Right renal pelvis (tissue), 4 donors: ENCODE data around the gene CCDC91. TPM values are rescaled to one million over a fixed set of nuclear protein-coding genes. Genes with fewer than 3 reads are reported as not detected.
"Not testable (repeated sequence)": the region's sequence is repeated elsewhere in the genome, so short reads cannot be mapped to it uniquely, and the experiment has no call there.

ENCODE experiments used
- DNase-seq, 4 donors: peaks; one replicate each; pipeline ENCODE4 v3.0.0-alpha.2; 2013; ENCODE audit warnings: low read depth in 4 of 4, low spot score in 3 of 4, missing footprints in 1 of 4
- polyA plus RNA-seq, 4 donors: library from polyadenylated mRNA; unstranded; fragments of 120-200 nt; gene quantifications; one replicate each; pipeline ENCODE4 v1.2.1, GENCODE V29; 2013; ENCODE audit not compliant: insufficient read length in 4 of 4

CCDC91 gene
- polyA plus RNA-seq, 4 donors = 27.4 to 32.8 (median 31.2) TPM

DNA sequence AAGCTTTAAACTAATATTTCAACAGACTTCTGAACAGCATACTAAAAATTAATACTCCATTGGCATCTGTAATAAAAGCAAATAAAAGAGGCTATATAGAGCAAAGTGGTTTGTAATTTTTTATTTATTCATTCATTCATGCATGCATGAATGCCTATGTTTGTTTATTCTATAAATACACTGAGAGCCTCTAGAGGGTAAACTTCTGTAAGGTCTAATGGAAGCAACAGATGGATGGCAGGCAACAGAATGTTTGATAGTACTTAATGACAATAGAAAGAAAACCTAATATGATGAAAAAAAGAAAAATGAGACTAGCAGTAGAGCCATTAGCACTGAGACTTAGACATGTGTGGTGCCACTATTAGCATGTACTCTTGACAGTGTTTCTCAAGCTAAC, 253.1 kb downstream of the CCDC91 start:
- DNase-seq = no peak

DNA sequence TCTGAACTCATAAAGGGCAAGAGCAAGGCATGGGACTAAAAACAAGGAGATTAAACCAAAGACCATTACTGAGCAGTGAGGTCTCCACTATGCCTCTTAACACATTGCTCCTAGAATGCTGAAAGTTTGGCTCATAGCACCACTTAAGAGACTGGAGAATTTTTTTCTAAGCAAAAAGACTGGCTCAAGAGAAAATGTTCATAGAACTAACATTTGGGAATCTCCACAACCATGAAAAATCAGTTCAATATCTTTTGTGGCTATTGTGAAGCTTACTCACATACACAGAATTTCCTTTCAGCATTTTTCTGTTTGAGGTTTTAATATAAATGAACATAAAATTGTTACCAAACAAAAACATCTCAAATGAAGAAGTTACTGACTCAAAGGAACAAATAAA, 255.8 kb downstream of the CCDC91 start:
- DNase-seq = no peak

DNA sequence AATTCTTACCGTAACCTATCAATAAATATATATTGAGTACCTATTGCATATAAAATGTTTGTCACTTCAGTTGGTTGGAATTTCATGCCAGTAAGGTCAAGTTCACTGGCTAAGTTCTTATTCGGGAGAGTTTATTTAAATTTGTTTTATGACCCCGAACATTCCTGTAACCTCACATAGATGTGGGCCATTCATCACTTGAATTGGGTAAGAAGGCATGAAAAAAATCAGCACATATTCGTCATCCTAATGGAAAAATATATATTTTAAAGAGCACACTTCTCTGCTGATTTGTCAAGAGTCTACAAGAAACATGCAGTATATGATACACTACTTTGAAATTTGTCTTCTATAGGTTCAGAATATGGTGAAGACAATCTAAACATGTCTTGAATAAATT, 263.4 kb downstream of the CCDC91 start:
- no peak for DNase-seq

DNA sequence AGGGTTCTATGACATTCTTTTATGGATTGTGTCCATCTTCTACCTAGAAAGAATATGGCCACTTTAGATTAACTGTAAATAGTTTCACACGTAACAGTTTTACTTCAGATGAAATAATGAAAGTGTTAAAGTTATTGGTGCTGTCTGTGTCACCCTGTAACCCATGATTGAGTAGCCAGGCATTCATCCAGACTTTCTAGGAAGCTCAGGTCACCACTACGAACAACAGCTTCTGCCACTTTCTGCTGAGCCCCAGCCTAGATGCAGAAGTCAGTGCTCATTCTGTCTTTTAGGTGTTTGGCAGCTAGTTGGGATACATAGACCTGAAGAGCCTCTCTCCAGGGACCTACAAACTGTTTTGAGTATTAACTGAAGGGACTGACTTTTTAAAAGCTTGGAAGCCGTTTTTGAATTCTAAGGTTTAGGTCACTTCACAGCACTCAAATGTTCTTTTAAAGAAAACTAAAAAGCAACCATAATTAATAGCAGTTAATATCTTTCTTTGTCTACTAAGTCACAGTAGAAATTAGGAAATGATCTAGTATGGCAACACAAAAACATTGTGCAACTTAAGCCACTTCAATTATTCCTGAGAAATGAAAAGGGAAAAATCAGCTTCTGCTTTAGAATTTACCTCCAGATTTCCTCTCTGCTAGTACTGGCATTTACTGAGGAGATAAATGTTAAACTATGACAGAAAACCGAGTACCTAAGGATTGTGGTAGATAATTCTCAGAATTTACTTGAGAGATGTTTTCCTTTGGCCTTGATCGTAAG, 266.9 kb downstream of the CCDC91 start:
- no peak for DNase-seq

DNA sequence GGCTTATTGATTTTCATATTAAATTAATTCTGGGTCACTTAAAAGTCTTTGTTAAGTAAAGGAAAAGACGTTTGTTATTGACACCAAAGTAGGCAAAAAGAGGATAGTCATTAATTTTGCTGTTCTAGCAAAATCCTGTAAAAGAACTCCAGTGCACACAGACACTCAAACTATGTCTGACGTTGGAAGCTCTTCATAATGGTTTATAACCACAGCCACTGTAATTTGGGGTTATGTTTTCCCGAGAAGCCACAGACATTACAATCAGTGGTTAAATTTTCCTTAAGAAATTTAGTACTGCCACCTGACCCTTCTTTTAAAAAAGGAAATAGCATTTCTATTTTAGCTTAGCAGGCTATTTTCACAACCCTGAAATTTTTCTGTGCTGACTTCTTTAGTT, 267.5 kb downstream of the CCDC91 start:
- no peak for DNase-seq

DNA sequence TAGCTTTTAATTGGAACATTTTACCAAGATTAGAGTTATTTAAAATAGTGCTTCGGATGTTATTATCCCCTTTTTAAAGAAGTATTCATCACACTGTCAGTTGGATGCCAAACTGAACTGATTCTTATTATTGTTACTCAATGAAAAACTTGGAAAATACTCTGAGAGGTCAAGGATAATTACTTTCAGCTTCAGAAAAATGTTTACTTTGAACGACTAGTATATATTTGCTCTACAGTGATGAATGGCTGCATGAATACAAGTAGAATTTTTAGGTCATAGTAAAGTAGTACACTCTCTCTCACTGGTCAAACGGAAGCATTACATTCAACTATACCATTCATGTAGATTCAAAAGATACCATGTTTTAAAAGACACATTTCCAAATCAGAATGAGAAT, 269.2 kb downstream of the CCDC91 start:
- DNase-seq = no peak

DNA sequence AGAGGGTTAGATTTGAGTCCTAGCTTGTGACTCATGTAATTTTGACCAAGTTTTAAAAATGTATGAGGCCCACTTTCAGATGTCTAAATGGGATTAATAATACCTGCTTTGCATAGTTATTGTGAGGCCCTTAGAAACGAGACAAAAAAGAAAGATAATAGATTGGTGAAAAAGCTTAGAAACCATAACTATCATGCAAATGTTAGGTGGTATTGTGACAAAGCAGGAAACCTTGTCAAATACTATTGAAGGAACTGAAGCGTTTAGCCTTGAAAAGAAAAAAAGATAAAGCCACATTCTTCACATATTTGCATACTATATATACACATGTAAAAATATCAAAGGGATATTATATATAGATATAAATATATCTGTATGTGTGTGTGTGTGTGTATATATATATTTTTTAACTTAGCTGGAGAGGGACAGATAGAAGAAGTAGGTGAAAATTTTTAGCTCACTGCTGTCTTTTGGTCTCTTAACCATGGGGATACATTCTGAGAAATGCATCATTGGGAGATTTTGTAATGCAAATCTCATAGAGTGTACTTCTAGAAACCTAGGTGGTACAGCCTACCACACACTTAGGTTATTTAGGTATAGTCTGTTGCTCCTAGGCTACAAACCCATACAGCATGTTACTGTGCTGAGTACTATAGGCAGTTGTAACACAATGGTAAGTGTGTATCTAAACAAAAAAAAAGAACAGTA, 270.3 kb downstream of the CCDC91 start:
- DNase-seq = no peak

DNA sequence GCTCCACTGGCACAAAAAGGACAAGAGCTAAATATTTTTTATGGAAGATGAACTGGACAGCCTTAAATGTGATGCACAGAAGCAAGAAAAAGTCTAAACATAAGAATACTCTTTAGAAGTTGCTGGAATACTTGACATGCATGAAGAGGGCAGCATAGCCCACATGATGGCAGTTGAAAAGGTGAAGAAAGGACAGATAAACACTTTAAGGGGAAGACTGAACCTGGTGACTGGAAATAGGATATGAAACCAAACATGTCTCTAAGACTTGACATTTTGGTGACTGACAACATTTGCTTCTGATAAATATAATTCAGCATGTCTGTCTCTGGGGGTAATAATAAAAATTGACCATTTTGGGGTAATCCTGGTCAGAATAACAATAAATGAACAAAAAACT, 273.1 kb downstream of the CCDC91 start:
- DNase-seq = no peak

DNA sequence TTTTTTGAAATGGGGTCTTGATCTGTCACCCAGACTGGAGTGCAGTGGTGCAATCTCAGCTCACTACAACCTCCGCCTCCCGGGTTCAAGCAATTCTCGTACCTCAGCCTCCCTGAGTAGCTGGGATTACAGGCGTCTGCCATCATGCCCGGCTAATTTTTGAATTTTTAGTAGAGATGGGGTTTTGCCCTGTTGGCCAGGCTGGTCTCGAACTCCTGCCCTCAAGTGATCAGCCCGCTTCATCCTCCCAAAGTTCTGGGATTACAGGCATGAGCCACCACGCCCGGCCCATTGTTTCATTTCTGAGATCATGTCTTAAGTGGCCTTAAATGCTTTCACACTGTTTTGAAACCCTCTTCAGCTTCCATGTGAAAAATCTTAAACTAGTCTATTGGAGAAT, 281.5 kb downstream of the CCDC91 start:
- not testable (repeated sequence) for DNase-seq

DNA sequence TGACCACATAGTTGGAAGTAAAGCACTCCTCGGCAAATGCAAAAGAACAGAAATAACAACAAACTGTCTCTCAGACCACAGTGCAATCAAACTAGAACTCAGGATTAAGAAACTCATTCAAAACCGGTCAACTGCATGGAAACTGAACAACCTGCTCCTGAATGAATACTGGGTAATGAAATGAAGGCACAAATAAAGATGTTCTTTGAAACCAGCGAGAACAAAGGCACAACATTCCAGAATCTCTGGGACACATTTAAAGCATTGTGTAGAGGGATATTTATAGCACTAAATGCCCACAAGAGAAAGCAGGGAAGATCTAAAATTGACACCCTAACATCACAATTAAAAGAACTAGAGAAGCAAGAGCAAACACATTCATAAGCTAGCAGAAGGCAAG, 285.9 kb downstream of the CCDC91 start:
- DNase-seq = not testable (repeated sequence)

DNA sequence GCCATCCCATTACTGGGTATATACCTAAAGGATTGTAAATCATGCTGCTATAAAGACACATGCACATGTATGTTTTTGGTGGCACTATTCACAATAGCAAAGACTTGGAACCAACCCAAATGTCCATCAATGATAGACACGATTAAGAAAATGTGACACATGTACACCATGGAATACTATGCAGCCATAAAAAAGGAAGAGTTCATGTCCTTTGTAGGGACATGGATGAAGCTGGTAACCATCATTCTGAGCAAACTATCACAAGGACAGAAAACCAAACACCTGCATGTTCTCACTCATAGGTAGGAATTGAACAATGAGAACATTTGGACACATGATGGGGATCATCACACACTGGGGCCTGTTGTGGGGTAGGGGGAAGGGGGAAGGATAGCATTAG, 288.8 kb downstream of the CCDC91 start:
- DNase-seq = not testable (repeated sequence)

DNA sequence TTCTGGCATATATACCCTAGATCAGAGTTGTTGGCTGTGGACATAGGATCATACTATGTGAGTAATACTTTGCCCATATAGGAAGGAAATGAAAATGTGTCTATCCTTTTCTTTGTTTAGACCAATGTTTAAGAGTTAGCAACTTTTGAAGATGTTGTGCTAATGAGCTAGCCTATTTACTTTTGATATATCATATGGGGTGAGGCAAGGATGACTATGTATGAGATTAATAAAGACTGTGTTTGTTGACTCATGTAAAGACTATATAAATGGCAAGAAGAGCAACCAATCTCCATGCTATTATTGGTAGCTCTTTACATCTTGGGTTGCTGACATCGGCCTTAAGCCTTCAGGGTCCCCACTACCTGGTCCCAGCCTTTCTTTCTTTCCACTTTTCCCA, 289.4 kb downstream of the CCDC91 start:
- DNase-seq = no peak

DNA sequence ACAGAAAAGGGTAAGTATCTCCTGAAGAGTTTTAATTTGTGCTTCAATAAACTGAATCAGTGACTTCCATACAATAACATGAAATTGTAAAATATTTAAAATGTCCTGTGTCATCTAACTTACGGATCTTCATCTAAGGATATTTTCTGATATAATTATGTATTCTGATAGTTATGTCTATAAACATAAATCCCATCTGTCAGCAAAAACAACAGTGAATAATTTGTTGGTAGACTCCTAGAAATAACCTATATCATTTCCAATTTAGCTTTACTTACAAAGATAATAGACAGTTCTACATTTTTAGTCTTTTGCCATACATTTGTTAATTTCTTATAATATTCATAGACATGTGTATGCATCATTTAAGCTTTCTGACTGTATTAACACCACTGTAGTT, 293.9 kb downstream of the CCDC91 start:
- no peak for DNase-seq

DNA sequence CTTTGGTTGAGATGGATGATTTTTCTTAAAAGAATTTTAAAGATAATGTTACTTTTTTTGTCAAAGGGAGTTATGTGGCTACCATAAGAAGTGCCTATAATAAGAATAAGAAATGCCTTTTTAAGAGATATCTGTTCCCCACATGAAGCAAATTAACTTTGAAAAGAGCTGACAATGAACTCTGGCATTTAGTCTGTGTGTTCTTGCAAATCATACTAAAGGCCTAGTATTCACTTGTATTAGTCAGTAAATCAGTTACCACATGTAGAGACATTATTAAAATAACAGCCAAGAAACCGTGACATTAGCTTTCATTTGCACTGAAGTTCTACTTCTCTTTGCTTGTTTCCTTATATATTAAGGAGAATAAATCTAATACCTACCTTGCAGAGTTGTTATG, 296.3 kb downstream of the CCDC91 start:
- no peak for DNase-seq

DNA sequence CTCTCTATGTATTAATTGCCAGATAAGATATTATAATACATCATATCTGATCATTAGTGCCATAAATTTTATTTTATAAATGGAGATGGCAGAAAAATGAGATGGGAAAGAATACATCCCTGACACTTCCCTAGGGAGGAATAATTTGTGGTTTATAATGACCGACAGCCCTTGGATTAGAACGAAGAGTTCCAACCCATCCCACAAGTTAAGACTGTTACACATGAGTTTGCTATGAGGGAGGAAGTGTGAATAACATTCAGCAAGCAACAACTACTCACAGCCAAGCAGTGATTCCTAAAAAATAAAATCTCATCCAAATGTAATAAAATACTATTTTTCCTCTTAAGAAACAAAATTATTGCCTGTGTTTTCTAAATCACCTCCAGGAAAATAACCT, 299.0 kb downstream of the CCDC91 start:
- no peak for DNase-seq

DNA sequence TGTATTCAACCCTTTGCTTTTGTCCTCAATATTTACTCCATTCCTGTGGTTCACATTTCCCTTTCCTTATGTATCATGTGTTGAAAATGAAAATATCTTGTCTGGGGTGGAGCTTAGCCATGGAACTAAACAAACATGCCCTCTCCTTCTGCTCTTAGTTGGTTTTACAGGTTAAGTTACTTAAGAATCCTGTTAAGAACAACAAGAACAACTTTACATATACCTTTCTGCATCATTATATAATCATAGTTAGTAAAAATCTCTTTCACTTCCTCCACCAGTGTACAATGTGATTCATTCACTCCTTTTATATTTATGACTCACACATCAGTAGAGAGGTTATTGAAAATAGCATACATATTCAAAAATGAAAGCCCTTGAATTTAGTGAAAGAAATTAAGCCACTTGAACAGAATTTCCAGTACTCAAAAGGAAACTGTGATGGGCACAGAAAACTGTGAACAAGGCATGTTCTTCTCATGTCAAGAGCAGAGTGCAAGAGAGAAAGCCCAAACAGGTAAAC, 307.7 kb downstream of the CCDC91 start:
- no peak for DNase-seq

DNA sequence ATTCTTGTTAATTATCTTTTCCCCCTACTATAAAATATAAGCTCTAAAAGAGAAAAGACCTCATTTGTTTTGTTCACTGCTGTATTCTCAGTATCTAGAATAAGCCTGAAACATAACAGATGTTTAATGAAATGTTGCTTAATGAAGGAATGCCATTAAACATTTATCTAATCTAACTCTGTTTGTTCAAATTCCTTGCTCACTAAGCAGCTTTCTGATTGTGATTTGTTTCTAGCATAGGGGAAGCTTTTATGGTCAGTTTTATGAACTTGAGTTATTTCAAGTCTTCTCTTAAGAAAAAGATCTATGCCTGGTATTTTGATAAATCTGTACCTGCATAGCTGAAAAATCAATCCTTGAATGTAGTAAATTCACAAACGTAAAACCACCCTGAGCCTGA, 308.6 kb downstream of the CCDC91 start:
- no peak for DNase-seq

DNA sequence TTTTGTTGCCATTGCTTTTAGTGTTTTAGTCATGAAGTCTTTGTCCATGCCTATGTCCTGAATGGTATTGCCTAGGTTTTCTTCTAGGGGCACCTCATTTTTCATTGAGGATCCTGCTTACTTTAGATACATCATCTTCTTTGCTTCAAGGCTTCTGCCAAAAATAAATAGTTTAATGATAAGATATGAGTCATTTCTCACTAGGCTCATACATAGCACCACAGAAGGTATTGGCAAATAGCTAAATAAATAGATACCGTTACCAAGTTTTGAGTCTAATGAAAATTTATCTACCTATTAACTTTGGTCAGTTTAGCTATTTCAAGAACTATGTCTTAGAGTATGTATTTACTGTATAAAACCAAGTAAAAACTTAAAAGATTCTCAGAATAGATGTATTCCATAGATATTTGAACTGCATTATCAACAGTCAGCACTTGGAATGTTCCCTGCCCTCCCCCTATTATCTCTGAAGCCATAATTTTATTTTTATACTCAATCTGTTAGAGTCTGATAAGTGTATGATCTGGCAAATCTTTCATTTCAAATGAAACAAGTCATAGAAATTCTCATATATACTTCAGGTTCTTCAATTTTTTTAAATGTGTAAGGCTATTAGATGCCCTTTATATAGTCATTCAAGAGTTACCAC, 310.2 kb downstream of the CCDC91 start:
- no peak for DNase-seq

DNA sequence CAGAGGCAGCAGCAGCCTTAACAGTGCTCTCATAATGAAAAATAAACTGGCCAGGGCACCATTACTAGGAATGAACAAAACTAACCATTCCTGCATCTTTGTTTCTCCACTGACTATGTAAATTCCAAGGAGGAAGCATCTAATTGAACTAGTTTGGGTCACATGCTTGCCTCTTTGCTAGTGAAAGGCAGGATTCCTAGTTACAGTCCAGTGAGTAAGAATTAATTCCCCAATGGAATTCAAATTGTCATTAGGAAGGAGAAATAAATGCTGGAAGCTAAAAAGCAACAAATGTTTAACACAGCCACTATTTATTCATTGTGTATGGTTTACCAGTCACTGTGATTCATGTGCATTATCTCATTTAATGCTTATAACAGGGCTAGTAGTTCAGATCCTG, 316.0 kb downstream of the CCDC91 start:
- DNase-seq = no peak

DNA sequence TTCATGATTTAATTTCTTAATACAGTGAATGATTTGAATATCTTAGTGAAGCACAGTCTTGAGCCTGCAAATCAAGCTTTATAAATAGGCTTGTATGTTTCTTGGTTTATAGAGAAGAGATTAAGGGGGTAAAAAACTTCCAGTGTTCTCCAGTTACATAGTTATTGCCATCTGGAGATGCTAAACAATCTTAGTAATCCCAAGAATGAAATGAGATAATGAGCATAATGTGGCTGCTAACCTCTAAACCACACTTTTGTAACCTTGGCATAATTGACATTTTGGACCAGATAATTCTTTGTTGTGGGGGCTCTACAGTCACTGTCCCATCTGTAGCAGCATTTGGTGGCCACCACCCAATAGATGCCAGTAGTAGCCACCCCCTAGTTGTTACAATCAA, 316.8 kb downstream of the CCDC91 start:
- no peak for DNase-seq

DNA sequence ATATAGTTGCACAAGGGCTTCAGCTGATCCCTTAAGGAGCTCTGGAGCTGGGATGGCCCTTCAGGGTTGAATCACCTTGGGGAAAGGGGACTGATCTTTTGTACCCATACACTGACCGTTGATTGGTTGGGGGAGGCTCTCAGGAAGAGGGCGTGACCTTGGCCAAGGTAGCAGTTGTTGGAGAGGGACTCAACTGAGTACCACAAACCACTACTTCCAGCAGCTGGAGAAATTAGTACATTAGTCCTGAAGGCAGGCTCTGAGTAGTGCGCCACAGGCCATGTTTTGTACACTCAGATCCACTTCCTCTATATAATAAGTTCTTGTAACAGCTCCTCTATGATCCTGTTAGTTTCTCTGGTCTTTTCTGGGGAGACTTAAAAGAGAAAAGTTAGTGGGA, 317.6 kb downstream of the CCDC91 start:
- DNase-seq = no peak

DNA sequence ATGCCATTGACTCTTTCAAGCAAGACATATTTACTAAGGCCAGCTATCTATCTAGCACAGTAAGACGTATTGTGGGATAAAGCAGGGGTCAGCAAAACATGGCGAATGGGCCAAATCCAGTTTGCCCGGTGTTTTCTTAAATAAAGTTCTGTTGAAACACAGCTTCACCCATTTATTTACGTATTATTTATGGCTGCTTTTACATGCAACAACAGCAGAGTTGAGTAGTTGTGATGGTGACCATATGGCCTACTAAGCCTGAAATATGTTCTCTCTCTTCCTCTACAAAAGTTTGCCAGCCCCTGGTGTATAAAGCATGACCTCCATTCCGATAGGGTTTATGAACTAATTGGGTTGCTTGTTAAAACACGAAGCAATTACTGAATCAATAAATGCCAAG, 322.1 kb downstream of the CCDC91 start:
- DNase-seq = peak in 2 of 4 donors; percentile 11 to 36
